GM12872 (cell line): ENCODE measurements around the gene ITPR1.

Source experiments
- TF ChIP-seq, protein P1 (sequence below): IDR thresholded peaks from 3 replicates; pipeline ENCODE4 v1.5.1; 2011; ENCODE audit warnings: low read depth, mild to moderate bottlenecking, low read length, moderate library complexity; ENCODE audit not compliant: insufficient read depth

Gene ITPR1

DNA sequence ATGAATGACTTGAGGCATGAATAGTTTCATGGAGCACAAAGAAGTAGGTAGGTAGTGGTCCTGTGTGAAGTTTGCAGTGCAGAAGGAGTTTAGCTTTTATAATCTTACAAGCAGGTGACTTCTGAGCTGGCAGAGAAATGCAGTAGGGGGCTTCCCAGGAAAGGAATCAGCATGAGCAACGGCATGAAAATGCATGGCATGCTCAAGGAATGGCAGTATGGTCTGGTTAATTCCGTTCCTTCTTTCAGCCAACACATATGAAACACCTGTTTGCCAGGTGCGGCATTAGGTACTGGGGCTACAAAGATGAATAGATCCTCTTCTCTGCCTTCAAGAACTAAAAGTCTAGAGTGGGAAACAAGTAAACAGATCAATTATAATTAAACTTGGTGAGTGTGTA lies 348.1 kb downstream of the ITPR1 start:
- TF ChIP-seq, protein P1, sequence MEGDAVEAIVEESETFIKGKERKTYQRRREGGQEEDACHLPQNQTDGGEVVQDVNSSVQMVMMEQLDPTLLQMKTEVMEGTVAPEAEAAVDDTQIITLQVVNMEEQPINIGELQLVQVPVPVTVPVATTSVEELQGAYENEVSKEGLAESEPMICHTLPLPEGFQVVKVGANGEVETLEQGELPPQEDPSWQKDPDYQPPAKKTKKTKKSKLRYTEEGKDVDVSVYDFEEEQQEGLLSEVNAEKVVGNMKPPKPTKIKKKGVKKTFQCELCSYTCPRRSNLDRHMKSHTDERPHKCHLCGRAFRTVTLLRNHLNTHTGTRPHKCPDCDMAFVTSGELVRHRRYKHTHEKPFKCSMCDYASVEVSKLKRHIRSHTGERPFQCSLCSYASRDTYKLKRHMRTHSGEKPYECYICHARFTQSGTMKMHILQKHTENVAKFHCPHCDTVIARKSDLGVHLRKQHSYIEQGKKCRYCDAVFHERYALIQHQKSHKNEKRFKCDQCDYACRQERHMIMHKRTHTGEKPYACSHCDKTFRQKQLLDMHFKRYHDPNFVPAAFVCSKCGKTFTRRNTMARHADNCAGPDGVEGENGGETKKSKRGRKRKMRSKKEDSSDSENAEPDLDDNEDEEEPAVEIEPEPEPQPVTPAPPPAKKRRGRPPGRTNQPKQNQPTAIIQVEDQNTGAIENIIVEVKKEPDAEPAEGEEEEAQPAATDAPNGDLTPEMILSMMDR: no peak

DNA sequence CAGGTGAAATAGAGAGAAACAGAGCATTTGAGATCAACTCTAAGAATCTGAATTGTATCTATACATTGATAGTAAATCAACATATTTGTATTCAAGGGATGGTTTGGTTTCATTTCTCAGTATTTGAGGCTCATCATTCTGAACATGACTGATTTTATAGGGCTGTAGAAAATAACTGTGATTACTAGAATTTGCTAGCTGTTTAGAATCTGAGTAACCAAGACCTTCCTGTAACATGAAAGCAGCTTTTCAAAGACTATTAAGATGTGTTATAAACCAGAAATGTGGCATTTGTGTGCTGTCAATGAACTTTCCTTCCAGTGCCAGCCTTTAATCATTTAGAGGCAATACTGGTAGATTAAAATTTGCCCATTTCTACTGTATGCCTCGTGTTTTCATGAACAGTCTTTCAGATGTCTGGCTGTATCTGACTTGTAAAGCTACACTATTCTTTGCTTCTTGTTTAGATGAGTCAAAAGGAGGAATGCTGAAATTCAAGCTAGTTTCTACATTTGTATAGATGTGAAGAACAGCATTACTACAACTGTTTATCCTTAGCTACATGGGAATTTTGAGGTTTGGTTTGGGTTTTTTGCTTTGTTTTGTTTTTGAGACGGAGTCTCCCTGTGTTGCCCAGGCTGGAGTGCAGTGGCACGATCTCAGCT lies 348.8 kb downstream of the ITPR1 start:
- TF ChIP-seq, protein P1: no peak

DNA sequence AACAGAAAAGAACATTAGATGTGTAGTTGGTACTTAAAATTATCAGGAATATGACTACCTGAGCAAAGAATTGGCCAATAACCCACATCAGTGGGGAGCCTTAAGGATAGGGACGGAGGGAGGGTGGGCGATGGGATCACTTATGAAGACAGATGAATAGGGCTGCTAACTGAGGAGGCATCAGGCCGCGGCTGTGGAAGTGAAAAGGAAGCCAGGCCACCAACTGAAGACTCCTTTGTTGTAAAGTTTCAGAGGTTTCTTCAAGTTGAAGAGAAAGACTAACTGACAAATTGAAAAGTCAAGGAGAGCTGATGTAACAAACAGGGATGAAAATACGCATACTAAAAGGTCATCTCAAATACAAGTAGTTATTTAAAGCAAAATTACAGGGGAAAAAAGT lies 350.5 kb downstream of the ITPR1 start:
- TF ChIP-seq, protein P1: no peak

DNA sequence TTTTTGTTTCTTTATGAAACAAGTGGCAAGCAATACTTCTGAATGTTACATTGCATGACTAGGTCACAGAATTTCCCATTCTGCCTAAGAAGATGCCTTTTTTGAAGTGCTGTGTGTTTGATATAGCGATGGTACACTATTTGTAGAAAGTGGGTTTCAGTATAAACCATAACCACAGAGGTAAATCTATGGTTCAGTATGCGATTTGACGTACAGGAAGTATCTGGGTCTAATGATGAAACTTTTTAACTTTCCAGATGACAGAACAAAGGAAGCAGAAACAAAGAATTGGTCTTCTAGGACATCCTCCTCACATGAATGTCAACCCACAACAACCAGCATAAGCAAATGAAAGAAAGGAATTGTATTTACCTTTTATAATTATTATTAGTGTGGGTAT lies 352.7 kb downstream of the ITPR1 start:
- TF ChIP-seq, protein P1: no peak

DNA sequence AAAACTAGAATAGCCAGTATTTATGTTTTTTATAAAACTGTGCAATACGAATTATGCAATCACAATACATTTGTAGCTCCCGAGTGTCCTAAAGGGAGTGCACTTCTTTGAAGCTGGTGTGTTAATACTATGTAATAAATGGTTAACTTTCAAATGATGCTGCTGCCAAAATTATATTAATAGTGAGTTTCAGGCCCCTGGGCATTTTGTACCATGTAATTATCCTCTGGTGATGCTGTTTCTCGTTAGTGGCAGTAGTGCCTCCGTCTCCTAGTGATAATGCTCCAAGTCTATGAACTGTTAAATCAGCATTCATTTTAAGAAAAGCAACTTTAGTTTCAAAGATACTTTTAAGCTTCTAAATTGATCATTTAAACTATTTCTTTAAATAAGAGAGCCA lies 353.4 kb downstream of the ITPR1 start:
- TF ChIP-seq, protein P1: no peak

DNA sequence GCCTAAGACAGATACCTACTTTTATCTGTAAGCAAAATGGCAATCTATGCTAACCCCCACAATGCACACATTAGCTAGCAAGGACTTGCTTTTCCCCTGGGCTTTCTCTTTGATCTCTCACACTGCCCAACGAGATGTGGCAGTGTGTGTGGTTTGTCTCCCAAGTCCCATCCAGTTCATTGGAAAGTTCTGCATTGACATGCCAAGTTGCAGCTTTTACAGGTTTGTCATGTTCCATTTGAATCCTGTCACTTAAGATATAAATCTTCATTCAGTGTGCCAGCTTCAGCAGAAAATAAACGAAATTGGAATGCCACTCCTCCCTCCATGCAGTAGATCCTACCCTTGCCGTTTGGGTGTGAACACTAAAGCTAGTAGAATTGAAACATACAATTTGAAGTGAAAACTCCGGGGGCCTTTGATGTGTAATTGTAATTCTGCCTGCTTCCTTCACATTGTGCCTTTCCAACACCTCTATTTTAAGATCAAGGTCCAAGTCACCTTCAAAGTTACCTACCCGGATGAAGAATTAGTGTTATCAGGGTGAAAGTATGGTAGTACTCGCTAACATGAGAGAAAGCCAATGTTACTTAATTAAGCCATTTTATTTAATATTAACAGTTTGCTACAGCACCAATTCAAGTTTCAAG lies 355.2 kb downstream of the ITPR1 start:
- TF ChIP-seq, protein P1: no peak

DNA sequence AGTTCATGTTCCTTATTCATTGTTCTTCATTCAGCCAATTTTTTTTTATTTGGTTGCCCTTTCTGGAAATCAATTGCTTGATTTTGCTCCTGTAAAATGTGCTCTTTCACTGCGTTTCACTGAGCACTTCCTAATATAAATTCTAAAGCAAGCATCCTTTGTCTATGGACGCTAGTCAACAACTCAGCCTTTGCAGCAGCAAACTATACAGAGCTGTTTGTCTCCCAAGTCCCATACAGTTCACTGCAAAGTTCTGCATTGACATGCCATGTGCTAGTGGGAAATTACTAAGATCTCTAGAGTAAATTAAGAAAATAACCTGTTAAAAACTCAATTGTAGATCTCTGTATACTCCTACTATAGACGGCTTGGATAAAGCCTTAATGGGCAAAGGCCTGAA lies 356.0 kb downstream of the ITPR1 start:
- TF ChIP-seq, protein P1: no peak
